ENCODE data around the gene NPAS3.

The NPAS3 gene

DNA sequence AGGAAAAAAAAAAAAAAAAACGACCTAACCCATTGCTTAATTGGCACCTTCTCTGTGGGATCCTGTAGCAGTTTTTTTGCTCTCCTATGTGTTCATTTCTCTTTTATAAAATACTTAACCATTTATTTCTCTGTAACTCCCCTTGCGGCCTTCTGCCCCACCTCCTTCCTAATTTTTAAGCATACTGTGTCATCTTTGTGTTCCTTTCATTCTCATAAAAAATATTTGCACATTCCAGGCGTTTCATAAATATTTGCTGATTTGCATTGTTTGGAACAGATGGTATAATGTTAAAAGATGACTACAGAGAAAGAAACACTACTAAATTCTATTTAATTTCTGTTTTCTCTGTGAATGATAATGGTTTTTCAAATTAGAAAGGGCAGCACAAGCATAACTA lies 77.9 kb downstream of the NPAS3 start:
- DNase-seq (no peak), ATAC-seq (no peak)

DNA sequence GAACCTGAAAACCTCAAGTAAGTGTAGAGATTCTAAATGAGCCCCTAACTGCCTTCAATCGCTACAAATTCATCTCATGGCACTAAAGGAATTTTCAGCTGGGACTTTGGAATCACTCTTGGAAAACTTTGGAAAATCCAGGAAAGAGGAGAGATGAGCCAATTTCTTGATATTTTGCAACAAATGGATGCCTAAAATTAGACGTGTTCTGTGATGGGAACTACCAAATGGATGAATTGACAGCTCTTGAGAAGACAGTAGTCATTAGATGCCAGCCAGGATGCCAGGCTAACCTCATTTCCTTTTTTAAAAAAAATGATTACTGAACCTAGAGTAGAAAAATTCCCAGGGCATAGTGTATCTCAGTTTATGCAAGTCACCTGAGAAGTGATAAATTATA lies 78.3 kb downstream of the NPAS3 start:
- no peak for ATAC-seq
- DNase-seq, result no peak

DNA sequence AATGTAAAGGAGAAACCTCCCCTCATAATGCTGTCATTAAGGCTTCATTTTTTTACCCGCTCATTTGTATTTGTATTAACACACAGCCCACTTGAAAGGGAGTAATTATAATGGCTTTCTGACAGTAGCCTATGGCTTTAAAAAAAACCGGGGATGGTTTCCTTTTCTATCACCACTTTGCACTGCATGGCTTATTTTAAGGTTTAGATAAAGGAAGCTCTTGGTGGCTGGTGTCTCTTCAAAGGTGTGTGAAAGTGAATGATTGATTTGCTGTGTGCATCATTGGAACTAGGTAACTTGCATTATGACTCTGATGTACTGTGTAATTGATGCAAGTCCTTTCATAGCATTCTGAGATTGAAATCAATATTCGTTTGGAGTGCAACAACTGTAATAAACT lies 80.7 kb downstream of the NPAS3 start:
- no peak for ATAC-seq
- no peak for DNase-seq

DNA sequence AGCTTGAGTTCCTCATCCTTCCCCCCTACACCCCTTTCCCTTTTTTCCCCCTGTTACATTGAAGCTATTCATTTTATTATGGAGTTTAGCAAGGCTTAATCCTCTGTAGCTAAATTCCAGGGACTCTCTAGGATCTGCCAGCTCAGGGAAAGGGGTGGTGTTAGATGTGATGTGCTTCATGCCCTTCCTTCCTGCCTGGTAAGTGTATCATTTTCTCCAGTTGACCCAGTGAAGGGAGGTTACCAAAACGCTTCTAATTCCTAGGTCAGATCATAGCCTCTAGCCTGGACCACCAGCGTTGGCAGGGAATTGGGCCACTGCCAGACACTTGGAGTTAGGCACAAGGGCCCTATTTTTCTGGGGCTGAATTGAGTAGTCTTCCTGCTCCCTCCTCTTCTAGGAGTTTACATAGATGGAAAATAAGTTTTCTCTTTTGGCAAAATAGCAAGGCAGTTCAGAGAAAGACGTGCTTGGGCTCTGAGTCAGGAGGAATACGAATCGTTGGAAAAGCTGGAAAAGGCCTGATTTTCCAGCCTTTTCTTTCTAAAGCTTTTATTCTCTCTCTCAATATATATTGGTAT lies 88.3 kb downstream of the NPAS3 start:
- ATAC-seq (no peak), DNase-seq (no peak)

DNA sequence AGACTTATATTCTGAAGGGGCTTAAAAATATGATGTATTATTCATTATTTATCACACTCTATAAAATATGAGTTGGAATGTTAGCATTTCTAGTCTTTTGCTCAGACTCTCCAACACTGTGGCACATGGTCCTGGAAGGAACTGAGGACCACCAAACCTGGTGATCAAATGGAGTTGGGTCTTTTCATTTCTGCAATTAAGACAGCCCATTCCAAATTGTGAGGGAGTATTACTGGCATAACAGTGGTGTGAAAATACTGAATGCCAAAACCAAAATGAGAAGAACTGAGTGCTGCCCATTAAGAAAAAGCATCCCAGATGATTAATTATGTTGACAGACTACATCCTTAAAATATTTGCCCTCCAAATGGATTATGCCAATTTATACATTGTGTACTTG lies 90.8 kb downstream of the NPAS3 start:
- no peak for DNase-seq
- ATAC-seq, result no peak

DNA sequence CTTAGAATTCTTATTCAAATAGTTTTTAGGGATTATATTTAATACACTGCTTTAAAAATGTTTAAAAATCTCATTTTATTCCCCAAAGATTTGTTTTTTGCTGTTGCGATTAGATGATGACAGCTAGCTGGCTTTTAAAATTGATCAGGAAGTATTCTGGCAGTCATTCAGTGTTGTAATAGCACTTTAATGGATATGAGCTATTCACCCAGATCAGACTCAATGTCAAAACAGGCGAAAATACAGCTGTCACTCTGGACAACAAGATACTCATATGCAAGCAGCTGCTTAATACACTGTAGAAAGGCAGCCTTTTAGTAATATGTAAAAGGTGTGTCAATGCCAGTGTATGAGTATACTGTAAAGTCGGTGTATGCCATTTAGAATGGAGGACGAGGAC lies 91.7 kb downstream of the NPAS3 start:
- DNase-seq (no peak), ATAC-seq (no peak)

DNA sequence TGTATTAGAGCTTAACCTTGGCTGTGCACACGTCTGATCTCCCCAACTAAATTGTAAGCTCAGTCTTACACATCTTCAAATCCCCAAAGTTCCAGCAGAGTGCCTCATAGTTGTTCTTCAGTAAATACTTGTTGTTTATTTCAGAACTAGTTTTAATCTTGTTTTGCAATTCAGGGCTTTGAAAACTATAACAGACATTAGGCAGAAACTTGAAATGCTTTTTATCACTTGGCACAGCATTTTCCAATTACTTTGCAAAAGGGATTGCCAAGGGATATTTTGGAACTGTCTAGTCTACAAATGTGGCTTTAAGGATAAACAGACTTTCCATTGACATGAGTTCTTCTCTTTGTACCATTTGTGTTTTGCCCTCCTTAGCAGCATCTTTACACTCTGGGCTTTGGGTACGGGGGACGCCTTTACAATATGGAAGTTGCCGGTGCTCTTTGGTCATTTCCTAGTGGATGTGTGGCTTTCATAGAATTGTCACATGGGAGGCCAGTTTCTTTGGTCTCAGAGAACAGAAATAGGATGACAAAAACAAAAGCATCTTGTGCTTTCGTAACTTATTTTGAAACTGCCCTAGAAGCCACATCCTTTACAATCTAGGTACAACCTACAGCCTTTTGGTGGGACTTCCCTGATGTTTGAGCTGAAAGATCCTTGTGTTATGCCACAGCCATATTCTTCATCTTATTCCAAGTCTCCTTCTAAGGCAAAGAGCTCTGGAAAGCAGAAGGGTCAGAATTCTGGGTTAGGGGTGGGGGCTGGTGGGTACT lies 96.9 kb downstream of the NPAS3 start:
- DNase-seq (no peak), ATAC-seq (no peak)

DNA sequence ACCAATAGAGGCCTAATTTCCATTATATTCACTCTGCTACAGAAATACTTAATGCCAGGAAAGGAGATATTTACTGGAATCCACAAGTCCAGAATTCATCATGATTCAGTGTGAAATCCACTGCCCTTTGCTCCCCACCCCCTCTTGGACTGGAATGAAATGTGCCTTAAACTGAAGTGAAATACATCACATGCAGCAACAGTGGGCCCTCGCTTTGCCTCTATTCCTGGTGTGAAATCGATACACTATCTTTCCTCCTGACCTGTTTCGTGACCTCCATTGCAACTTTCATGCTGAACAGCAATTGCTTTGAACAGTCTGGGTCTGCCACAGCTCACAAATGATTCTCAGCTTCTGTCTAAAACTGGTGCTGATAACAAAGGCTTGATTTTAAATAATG lies 100.6 kb downstream of the NPAS3 start:
- no peak for DNase-seq
- ATAC-seq, result no peak

DNA sequence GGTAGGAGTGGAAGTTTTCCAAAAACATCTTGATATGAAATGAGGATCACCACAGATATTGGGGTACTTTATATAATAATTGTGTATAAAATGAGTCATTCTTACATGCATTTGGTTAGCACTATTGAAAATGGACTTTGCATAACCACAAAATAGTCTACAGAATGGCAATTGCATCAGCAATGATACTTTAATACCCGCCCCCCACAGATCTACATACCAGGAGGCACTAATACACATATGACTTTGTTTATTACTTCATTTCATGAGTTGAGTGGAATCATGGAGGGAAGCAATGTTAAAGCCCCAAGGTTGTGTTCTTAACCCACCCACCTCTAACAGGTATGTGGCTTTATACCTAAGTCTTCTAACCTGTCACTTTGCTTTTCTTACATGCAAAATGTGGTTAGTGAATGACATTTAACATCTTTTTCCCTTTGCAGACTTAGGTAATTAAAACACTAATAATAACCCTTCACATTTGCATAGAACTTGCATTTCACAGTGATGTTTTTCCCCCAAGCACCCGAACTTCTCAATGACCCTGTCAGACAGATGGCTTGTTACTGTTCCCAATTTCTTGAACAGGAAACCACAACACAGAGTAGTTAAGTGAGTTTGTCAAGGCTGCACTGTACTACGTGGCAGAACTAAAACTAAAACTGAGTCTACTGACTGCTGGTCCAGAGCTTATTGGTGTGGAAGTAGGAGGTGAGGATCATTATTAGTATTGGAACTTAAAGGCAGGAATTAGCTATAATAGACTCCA lies 101.9 kb downstream of the NPAS3 start:
- ATAC-seq (no peak), DNase-seq (no peak)

DNA sequence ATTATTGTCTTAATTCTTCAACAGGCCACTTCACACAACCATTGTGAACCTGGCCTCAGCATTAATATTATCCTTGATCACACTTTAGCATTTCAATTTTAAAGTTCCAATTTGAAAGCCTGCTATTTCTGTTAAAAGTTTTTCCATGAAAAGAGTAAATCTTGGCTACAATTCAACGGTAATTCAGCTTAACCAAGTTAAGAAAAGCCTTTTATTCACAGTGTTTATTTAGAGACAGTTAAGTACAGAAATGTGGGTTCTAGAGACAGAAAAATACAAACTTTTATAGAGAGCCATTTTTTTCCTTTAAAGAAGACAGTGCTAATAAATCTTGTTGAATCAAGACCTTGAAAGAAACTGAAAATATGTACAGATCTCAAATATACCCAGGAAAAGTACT lies 103.9 kb downstream of the NPAS3 start:
- DNase-seq (no peak), ATAC-seq (no peak)

DNA sequence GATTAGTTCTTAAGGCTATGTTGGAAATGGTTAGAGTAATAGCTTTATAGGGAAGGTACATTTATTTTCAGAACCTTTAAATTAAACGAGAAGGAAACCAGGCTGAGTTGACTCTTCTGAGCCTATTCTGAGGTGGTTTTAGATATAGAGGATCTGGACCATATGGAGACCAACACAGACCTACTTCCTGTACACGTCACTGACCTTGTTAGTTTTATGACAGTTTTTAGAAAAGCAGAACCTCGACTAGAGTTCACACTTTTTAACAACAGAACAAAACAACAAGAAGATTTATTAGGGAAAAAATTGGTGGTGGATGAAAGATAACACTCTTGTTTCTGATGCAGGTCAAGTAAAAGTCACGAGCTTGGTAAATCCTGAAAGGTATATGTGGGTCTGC lies 107.1 kb downstream of the NPAS3 start:
- no peak for DNase-seq
- ATAC-seq, result no peak

DNA sequence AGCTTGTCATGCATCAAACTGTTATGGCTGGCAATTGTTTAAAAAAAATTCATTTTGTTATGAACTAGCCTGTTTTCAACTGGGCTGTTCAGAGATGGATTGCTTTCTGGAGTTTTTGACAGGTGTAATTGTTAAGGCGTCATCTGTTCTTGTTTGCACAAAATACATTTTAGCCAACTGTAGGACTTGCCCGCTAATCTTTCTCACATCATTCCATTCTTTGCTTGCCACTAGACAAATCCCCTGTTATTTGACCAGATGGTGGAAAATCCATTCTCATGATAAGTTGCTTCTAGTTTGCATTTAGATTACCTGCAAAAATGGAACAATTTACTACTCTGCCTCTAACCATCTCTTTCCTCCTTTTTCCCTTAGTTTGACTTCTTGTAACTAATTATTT lies 114.3 kb downstream of the NPAS3 start:
- ATAC-seq (no peak), DNase-seq (no peak)

DNA sequence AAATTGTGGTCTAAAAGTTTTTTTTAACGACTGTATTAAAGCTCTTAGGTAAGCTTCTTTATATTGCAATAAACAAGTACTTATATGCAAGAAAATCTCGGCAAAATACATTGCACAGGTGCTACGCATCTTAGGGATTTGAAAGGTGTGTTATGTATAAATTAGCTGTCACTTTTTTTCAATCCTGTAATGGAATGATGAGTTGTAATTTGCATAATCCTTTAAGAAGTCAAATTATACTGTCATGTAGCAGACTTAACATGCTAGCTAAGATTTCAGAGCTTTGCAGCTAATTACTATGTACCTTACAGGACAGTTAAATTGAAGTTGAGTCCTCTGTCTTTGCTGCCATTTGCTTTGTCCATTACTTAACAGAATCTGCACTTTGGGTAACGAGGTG lies 117.5 kb downstream of the NPAS3 start:
- no peak for ATAC-seq

DNA sequence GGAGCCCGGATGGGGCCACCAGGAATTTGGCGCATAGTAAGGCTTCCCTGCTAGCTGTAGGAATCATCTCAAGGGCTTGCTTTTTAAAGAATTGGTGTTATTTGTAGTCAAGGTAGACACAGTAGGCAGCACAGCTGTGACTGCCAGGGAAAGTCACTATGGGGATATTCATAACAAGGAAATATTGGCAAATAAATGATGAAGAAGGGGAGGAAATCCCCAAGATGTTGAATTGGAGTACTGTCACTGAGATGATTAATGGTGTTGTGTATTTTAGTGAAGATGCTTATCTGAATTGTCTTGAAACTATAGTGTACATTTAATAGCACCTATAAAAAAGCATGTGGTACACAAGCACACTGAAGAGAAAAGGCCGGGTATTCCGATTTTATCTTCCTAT lies 118.9 kb downstream of the NPAS3 start:
- ATAC-seq (no peak), DNase-seq (no peak)

More for the DNA sequence above, 117.5 kb downstream of the NPAS3 start:
- DNase-seq, result no peak

DNA sequence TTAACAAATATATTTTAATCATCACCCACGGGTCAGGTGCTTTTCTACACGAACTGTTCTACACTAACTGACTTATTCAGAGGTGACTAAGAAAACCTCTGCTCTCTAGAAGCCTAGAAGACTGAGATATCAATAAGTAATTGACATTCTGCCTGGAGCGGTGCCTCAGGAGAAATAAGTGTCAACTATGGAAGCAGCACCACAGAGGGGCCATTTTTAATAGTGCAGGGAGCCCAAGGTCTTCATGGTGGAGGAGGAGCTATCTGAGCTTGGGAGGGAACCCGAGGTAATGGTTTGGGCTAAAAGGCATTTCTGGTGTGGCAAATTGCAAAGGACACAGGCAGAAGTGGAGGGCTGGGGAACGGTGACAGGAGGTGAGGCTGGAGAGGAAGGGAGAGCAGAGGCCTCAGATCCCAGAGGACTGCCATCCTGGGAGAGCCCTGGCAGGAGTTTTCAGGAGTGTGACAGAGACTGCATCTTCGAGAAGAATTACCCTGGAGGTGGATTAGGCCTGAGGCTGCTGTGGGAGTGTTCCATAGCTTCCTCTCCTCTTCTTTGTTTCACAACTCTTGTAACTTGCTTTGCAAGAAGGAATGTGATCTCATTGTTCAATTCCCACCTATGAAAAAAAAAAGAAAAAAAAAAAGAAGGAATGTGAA lies 123.1 kb downstream of the NPAS3 start:
- DNase-seq (no peak), ATAC-seq (no peak)

DNA sequence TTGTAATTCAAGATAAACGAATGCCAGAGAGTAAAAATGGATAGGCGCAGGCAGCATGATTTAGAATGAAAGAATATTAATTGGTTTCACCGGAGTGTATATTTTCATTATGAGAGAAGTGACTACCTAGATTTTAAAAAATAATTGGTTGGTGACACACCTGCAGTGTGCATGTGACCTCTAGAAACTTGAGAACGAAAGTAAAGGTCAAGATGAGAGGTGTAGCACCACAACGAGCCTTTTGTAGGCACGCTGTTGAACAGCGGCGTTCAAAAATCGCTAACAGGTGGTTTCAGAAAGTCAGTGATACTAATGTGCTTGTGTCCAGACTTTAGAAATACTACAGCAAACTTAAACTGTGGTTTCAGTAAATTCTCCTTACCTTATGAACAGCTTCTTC lies 123.8 kb downstream of the NPAS3 start:
- no peak for ATAC-seq

DNA sequence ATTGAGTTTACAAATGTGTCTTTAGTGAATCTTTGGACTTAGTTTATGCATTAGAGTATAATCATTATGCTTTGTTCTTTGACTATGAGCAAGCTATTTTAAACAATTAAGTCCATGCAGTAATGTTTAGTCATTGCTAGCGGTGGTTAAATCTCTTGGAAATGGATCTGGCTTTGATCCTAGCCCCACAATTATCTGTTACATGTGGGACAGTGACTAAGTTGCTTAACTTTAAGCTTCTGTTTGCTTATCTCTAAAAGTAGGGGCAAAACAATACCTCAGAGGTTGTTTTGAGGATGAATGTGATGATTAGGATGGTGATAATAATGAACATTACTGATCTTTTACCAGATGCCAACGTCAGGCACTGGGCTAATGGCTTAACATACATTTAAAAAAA lies 124.2 kb downstream of the NPAS3 start:
- DNase-seq (no peak), ATAC-seq (no peak)

More for the DNA sequence above, 123.8 kb downstream of the NPAS3 start:
- no peak for DNase-seq

DNA sequence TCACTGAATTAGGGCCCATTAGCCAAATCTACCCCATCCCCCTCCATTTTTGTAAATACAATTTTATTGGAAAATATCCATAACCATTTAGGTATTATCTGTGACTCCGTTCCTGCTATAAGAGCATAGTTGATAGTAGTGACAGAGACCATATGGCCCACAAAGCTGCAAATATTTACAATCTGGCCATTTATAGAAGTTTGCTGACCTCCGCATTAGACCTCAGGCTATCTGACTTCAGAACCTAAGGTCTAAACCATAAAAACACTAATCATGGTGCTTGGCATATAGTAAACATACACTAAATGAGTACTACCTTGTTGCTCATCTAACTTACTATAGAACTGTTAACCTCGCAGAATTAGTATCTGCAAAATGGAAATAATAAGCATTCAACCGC lies 124.8 kb downstream of the NPAS3 start:
- DNase-seq (no peak), ATAC-seq (no peak)

DNA sequence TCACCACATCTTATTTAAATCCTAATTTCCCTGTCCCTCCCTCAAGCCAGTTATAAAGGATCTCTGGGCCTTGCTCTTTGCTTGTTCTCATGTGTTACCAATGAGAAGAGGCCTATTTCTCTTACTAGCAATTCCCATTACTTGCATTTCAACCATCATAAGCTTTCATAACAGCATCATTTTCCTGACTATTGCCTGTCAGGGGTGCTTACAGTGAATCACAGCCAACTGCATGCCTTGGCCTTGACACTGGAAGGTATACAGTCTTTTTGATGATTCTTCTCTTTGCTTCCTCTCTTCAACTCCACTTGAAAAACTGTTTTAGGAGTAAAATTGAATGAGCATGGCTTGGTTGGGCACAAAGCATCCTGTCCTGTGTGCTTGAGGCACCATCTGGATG lies 127.0 kb downstream of the NPAS3 start:
- no peak for DNase-seq

DNA sequence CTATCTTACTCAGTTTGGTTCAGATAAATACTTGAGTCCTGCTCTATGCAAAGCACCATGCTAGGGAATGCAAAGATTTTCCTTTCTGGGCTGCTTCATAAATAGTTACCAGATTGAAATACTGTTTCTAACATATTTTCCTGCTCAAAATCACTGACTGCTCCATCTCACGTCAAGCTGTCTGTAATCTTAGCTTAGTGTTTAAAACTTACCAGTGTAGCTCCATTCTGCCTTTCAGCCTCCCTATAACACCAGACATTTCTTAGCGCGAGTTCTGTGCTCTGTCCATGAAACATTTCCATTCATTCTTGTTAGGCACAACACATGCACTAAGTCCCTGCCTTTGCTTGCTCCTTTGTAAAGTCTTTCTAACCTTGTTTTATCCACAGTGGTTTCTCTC lies 129.4 kb downstream of the NPAS3 start:
- DNase-seq, result no peak
- no peak for ATAC-seq

More for the DNA sequence above, 127.0 kb downstream of the NPAS3 start:
- ATAC-seq, result no peak

DNA sequence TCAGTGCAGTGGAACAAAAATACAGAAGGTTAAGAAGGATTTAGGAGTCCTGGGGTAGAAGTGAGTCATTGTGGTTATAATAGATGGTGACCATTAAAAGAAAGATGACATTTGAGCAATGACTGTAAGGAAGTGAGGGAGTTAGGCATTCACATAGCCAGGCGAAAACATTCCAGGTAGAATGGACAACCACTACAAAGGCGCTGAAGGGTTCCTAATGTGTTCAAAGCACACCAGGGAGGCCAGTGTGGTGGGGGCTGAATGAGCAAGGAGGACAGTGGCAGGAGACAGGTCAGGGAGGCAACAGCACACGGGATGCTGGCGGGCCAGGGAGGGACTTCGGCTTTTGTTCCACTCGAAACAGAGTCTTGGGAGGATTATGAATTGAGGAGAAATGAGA lies 129.9 kb downstream of the NPAS3 start:
- DNase-seq, result no peak
- ATAC-seq, result no peak

DNA sequence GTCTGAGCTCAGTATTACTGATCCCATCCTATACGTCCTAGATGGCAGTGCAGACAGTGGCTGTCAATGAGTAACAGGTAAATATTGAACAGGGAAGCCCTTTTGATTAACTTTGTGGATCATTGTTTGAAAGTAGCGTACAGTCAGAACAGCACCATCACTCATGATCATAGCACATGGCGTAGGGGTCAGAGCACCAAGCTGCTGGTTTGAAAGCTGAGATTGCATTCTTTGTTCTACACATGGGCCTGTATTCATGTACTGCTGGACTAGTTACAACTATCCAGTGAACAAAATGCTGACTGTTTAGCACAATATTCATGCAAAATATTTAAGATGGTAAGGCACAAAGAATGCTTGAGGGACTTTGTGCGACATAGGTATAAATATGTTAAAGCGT lies 131.8 kb downstream of the NPAS3 start:
- DNase-seq (no peak), ATAC-seq (no peak)

DNA sequence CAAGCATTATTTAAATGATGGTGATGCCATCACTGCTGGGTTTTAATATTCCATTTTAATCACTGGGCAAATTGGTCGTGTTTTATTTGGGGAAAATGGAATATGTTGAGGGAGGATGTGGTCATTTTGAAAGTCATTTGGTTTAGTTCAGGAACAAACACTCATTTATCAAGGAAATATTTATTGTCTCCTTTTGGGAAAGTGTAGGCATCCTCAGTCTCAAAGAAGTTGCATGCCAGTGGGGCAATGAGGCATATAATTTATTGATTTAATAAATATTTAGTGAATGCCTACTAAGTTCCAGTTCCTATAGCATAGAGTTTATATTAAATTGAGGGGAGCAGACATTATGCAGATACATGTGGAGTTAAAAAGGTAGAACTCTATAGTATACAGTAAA lies 134.3 kb downstream of the NPAS3 start:
- ATAC-seq, result no peak

More for the DNA sequence above, 134.3 kb downstream of the NPAS3 start:
- DNase-seq, result no peak

Measured in stimulated activated naive CD8-positive, alpha-beta T cell treated with anti-CD3 and anti-CD28 coated beads, Interleukin-15, Interleukin-2, amounts not matched to agents 100 U/mL and 50 U/mL, for 24 hours (primary cell).